Stimulated activated CD8-positive, alpha-beta memory T cell treated with anti-CD3 and anti-CD28 coated beads, Interleukin-15, amount 100 ng/mL, for 1 hour (primary cell): ENCODE measurements around the gene ELOVL6.
A peak's percentile ranks its signal among the peaks of the same experiment; 100 is the strongest.
"Not testable (repeated sequence)": the region's sequence is repeated elsewhere in the genome, so short reads cannot be mapped to it uniquely, and the experiment has no call there.

ENCODE experiments used
- DNase-seq: peaks from one replicate; pipeline ENCODE4 v3.0.0-alpha.2; 2020; ENCODE audit warnings: low read depth

Gene ELOVL6

GRCh38 chr4:110196871-110197528, 1.4 kb downstream of the ELOVL6 start:
- no peak for DNase-seq

- DNase-seq, result no peak
Measured at GRCh38 chr4:110196206-110196870, 2.1 kb downstream of the ELOVL6 start.

- no peak for DNase-seq
Measured at GRCh38 chr4:110195561-110196205, 2.7 kb downstream of the ELOVL6 start.

- peak; percentile 48 for DNase-seq
Measured at GRCh38 chr4:110193822-110194761, 4.3 kb downstream of the ELOVL6 start.

- DNase-seq, result not testable (repeated sequence)
Measured at GRCh38 chr4:110193287-110193686, 5.1 kb downstream of the ELOVL6 start.

GRCh38 chr4:110190249-110190648, 8.2 kb downstream of the ELOVL6 start:
- no peak for DNase-seq

GRCh38 chr4:110188113-110188512, 10.3 kb downstream of the ELOVL6 start:
- DNase-seq, result no peak

- no peak for DNase-seq
Measured at GRCh38 chr4:110184791-110185155, 13.6 kb downstream of the ELOVL6 start.

- DNase-seq, result no peak
Measured at GRCh38 chr4:110184140-110184790, 14.2 kb downstream of the ELOVL6 start.

- DNase-seq, result no peak
Measured at GRCh38 chr4:110183643-110184042, 14.8 kb downstream of the ELOVL6 start.

- DNase-seq, result no peak
Measured at GRCh38 chr4:110183058-110183457, 15.4 kb downstream of the ELOVL6 start.

- no peak for DNase-seq
Measured at GRCh38 chr4:110181890-110182289, 16.5 kb downstream of the ELOVL6 start.

- DNase-seq, result no peak
Measured at GRCh38 chr4:110175634-110176033, 22.8 kb downstream of the ELOVL6 start.

- no peak for DNase-seq
Measured at GRCh38 chr4:110172972-110173371, 25.4 kb downstream of the ELOVL6 start.

GRCh38 chr4:110171971-110172370, 26.4 kb downstream of the ELOVL6 start:
- DNase-seq, result no peak

GRCh38 chr4:110170861-110171260, 27.6 kb downstream of the ELOVL6 start:
- DNase-seq, result no peak

- DNase-seq, result peak; percentile 26
Measured at GRCh38 chr4:110165382-110166286, 32.8 kb downstream of the ELOVL6 start.

- no peak for DNase-seq
Measured at GRCh38 chr4:110164856-110165255, 33.6 kb downstream of the ELOVL6 start.

GRCh38 chr4:110164251-110164650, 34.2 kb downstream of the ELOVL6 start:
- DNase-seq, result no peak

GRCh38 chr4:110163327-110164069, 34.9 kb downstream of the ELOVL6 start:
- no peak for DNase-seq
